ENCODE measurements around the gene GTF2B.
A peak's percentile ranks its signal among the peaks of the same experiment; 100 is the strongest.
"Not testable (repeated sequence)": the region's sequence is repeated elsewhere in the genome, so short reads cannot be mapped to it uniquely, and the experiment has no call there.

GTF2B gene

GRCh38 chr1:88883156-88883555 is 8.2 kb downstream of the GTF2B start:
- DNase-seq, result no peak

GRCh38 chr1:88880717-88881116 is 10.7 kb downstream of the GTF2B start:
- not testable (repeated sequence) for DNase-seq

GRCh38 chr1:88878731-88879130 is 12.6 kb downstream of the GTF2B start:
- DNase-seq, result no peak

- DNase-seq, result no peak
Measured at GRCh38 chr1:88877911-88878310, 13.5 kb downstream of the GTF2B start.

GRCh38 chr1:88877382-88877825 is 14.0 kb downstream of the GTF2B start:
- DNase-seq, result no peak

GRCh38 chr1:88876573-88877365 is 14.6 kb downstream of the GTF2B start:
- DNase-seq, result no peak

- no peak for DNase-seq
Measured at GRCh38 chr1:88875595-88875994, 15.8 kb downstream of the GTF2B start.

GRCh38 chr1:88873737-88874349 is 17.5 kb downstream of the GTF2B start:
- DNase-seq, result peak; percentile 73

- not testable (repeated sequence) for DNase-seq
Measured at GRCh38 chr1:88869644-88870043, 21.7 kb downstream of the GTF2B start.

GRCh38 chr1:88867743-88868521 is 23.4 kb downstream of the GTF2B start:
- no peak for DNase-seq

- DNase-seq, result no peak
Measured at GRCh38 chr1:88851303-88852063, 39.9 kb downstream of the GTF2B start.

GRCh38 chr1:88847643-88848042 is 43.7 kb downstream of the GTF2B start:
- no peak for DNase-seq

GRCh38 chr1:88825721-88826120 is 65.6 kb downstream of the GTF2B start:
- no peak for DNase-seq

- not testable (repeated sequence) for DNase-seq
Measured at GRCh38 chr1:88819642-88820041, 71.7 kb downstream of the GTF2B start.

- DNase-seq, result no peak
Measured at GRCh38 chr1:88813471-88813870, 77.9 kb downstream of the GTF2B start.

GRCh38 chr1:88812366-88812765 is 79.0 kb downstream of the GTF2B start:
- DNase-seq, result no peak

GRCh38 chr1:88803444-88803843 is 87.9 kb downstream of the GTF2B start:
- DNase-seq, result no peak

GRCh38 chr1:88802950-88803349 is 88.4 kb downstream of the GTF2B start:
- no peak for DNase-seq
